Middle frontal gyrus (tissue), 1 donor: ENCODE results near the gene TMEM163.
"Not testable (repeated sequence)": the region's sequence is repeated elsewhere in the genome, so short reads cannot be mapped to it uniquely, and the experiment has no call there.

ENCODE experiments used
- DNase-seq: peaks from one replicate; pipeline ENCODE4 v3.0.0-alpha.2; 2015; ENCODE audit warnings: low spot score; ENCODE audit errors: extremely low spot score

Gene TMEM163

GRCh38 chr2:134723742-134724141, 4.9 kb upstream of the TMEM163 start:
- not testable (repeated sequence) for DNase-seq

- no peak for DNase-seq
Measured at GRCh38 chr2:134722728-134723127, 3.9 kb upstream of the TMEM163 start.

- no peak for DNase-seq
Measured at GRCh38 chr2:134721596-134721995, 2.8 kb upstream of the TMEM163 start.

- no peak for DNase-seq
Measured at GRCh38 chr2:134718023-134718816, 580 bp downstream of the TMEM163 start.

GRCh38 chr2:134717286-134718022, 1.3 kb downstream of the TMEM163 start:
- no peak for DNase-seq

- no peak for DNase-seq
Measured at GRCh38 chr2:134716721-134717243, 2.0 kb downstream of the TMEM163 start.

GRCh38 chr2:134715932-134716643, 2.7 kb downstream of the TMEM163 start:
- DNase-seq: no peak

GRCh38 chr2:134714228-134714627, 4.6 kb downstream of the TMEM163 start:
- no peak for DNase-seq

- no peak for DNase-seq
Measured at GRCh38 chr2:134713606-134714005, 5.2 kb downstream of the TMEM163 start.

GRCh38 chr2:134713176-134713575, 5.6 kb downstream of the TMEM163 start:
- no peak for DNase-seq

- no peak for DNase-seq
Measured at GRCh38 chr2:134712736-134713135, 6.1 kb downstream of the TMEM163 start.

GRCh38 chr2:134712299-134712698, 6.5 kb downstream of the TMEM163 start:
- DNase-seq: no peak

GRCh38 chr2:134711692-134712091, 7.1 kb downstream of the TMEM163 start:
- DNase-seq: no peak

GRCh38 chr2:134707330-134707676, 11.5 kb downstream of the TMEM163 start:
- no peak for DNase-seq

- no peak for DNase-seq
Measured at GRCh38 chr2:134706587-134707329, 12.0 kb downstream of the TMEM163 start.

- no peak for DNase-seq
Measured at GRCh38 chr2:134705861-134706586, 12.8 kb downstream of the TMEM163 start.

- no peak for DNase-seq
Measured at GRCh38 chr2:134704173-134704572, 14.6 kb downstream of the TMEM163 start.

GRCh38 chr2:134703426-134703825, 15.4 kb downstream of the TMEM163 start:
- DNase-seq: no peak

GRCh38 chr2:134700730-134701129, 18.1 kb downstream of the TMEM163 start:
- no peak for DNase-seq

- no peak for DNase-seq
Measured at GRCh38 chr2:134694411-134694810, 24.4 kb downstream of the TMEM163 start.
